A673 (cell line): ENCODE measurements around the gene JUP. TPM values are rescaled to one million over a fixed set of nuclear protein-coding genes. Genes with fewer than 3 reads are reported as not detected.
A peak's percentile ranks its signal among the peaks of the same experiment; 100 is the strongest.

Experiments
- BruUV-seq: library from RNA; stranded (reverse); fragments of 400-500 nt; replicated peaks from 2 replicates; lab custom pipeline; 2021; lab: Mats Ljungman, UMichigan
- CTCF ChIA-PET: fragments of 300-600 bp; sonication (Branson Sonifier 250); formaldehyde crosslinking; loops from one replicate; lab custom pipeline; 2022; ENCODE audit warnings: antibody characterized with exemption; lab: Charles Lee
- POLR2A ChIA-PET: fragments of 300-600 bp; sonication (Branson Sonifier 250); formaldehyde crosslinking; loops from one replicate; lab custom pipeline; 2022; ENCODE audit warnings: antibody characterized with exemption; ENCODE audit not compliant: low non-redundant PET; lab: Charles Lee
- DNase-seq: peaks from one replicate; pipeline ENCODE4 v3.0.0-alpha.2; 2015; ENCODE audit warnings: low spot score
- H3K27ac ChIP-seq: fragments of 200-600 bp; sonication (generic); 2 replicates; pipeline ENCODE4 v1.5.1; 2016; ENCODE audit warnings: mixed run types, low read depth, mild to moderate bottlenecking, mixed read lengths, antibody characterized with exemption, low read length; ENCODE audit not compliant: poor library complexity, severe bottlenecking
- H3K27me3 ChIP-seq: fragments of 200-600 bp; sonication (generic); replicated peaks from 2 replicates; pipeline ENCODE4 v1.6.1; 2017; ENCODE audit warnings: mixed run types, low read depth, mild to moderate bottlenecking, mixed read lengths, antibody characterized with exemption, low read length; ENCODE audit not compliant: insufficient read depth, poor library complexity
- H3K36me3 ChIP-seq: fragments of 200-600 bp; sonication (generic); 2 replicates; pipeline ENCODE4 v1.6.1; 2016; ENCODE audit warnings: mixed run types, mild to moderate bottlenecking, mixed read lengths, antibody characterized with exemption, low read length; ENCODE audit not compliant: insufficient read depth, poor library complexity, severe bottlenecking
- H3K4me1 ChIP-seq: fragments of 200-600 bp; sonication (generic); 2 replicates; pipeline ENCODE4 v1.6.1; 2017; ENCODE audit warnings: mixed run types, mild to moderate bottlenecking, mixed read lengths, antibody characterized with exemption, low read length; ENCODE audit not compliant: insufficient read depth, poor library complexity, severe bottlenecking
- H3K4me3 ChIP-seq: fragments of 200-600 bp; sonication (generic); 2 replicates; pipeline ENCODE4 v1.5.1; 2016; ENCODE audit warnings: low read depth, mixed run types, mild to moderate bottlenecking, mixed read lengths, low read length; ENCODE audit not compliant: poor library complexity, severe bottlenecking
- H3K9me3 ChIP-seq: fragments of 200-600 bp; sonication (generic); 2 replicates; pipeline ENCODE4 v1.6.1; 2016; ENCODE audit warnings: mixed run types, low read depth, mild to moderate bottlenecking, mixed read lengths, antibody characterized with exemption, low read length; ENCODE audit not compliant: poor library complexity, severe bottlenecking
- EZH2 ChIP-seq: fragments of 200-600 bp; sonication (generic); IDR thresholded peaks from 2 replicates; pipeline ENCODE4 v1.6.1; 2017; ENCODE audit warnings: borderline replicate concordance, low read depth, mild to moderate bottlenecking, mixed read lengths, antibody characterized with exemption, low read length; ENCODE audit not compliant: poor library complexity, severe bottlenecking
- intact Hi-C: fragments of 100-400 bp; cut with micrococcal nuclease; formaldehyde crosslinking; loops from one replicate; pipeline ENCODE4 v1.10.0; 2022; ENCODE audit not compliant: unreplicated experiment
- total RNA-seq: library from RNA; stranded (reverse); gene quantifications from 2 replicates; pipeline ENCODE4 v1.2.3, GENCODE V29; 2021
- TF ChIP-seq, protein P1 (sequence below): fragments of 300-800, 200-600 bp; sonication (generic); conservative IDR thresholded peaks from 2 replicates; pipeline ENCODE4 v1.5.1; 2017; ENCODE audit warnings: low read depth, mild to moderate bottlenecking, antibody characterized with exemption, low read length, moderate library complexity, mixed read lengths

Gene JUP
- total RNA-seq, 1 experiment from 2014 or later: 15.7 TPM

DNA sequence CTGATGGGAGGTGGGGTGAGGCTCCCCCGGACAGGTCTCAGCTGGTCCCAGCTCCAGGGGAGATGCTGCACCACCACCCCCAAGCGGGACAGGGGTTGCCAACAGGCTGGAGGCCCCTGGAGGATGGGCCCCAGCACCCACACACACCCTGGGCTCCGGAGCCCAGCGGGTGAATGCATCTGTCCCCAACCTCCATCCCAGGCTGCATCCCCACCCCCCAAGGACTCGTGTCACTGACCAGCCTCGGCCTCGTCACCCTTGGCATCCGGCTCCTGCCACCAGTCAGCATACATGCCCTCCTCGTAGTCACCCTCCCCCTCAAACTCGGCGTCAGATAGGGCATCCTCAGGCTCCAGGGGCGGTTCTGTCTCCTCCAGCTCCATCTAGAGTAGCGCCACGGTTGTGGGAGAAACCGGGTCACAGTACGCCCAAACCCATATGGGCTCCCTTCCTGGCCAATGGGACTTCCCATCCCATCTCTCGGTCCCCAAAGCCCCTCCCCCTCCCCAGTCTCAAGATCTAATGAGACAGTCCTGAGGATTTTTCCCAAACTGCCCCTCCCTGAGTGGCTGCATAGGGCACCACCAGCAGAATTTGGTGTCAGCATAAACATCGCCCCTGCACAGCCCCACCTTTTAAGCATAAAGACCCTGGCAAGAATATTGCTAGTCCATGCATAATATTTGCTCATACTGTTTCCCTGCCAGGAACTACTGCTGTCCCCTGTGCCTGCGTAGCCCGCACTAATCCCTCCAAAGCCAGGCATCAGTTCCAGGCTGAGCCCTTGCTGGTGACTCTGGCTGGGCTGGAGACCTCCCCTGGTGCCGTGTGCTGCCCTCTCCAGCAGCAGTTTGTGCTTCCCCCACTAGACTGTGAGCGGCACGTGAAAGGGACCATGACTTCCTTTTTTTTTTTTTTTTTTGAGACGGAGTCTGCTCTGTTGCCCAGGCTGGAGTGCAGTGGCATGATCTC lies 16.8 kb upstream of the JUP start:
- ChIA-PET CTCF (interaction anchor here (0.6 kb wide), 1 partner anchor 214 kb away, joined by 3 read pairs; no protein-coding TSS in a partner anchor), POLR2A (no interaction called here)
- intact Hi-C loops: no loop called here
- H3K4me1 ChIP-seq: no peaks in the 10 kb centered on the region
- no peak overlapping the region for H3K27ac ChIP-seq
- no peak overlapping the region for H3K4me3 ChIP-seq
- no peak for DNase-seq
- TF ChIP-seq, protein P1, sequence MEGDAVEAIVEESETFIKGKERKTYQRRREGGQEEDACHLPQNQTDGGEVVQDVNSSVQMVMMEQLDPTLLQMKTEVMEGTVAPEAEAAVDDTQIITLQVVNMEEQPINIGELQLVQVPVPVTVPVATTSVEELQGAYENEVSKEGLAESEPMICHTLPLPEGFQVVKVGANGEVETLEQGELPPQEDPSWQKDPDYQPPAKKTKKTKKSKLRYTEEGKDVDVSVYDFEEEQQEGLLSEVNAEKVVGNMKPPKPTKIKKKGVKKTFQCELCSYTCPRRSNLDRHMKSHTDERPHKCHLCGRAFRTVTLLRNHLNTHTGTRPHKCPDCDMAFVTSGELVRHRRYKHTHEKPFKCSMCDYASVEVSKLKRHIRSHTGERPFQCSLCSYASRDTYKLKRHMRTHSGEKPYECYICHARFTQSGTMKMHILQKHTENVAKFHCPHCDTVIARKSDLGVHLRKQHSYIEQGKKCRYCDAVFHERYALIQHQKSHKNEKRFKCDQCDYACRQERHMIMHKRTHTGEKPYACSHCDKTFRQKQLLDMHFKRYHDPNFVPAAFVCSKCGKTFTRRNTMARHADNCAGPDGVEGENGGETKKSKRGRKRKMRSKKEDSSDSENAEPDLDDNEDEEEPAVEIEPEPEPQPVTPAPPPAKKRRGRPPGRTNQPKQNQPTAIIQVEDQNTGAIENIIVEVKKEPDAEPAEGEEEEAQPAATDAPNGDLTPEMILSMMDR: no peak
- TF ChIP-seq EZH2: no peak
- H3K9me3 ChIP-seq: no peaks in the 10 kb centered on the region
- no peaks in the 10 kb centered on the region for H3K27me3 ChIP-seq
- no TSS peak for BruUV-seq
- no peaks in the 10 kb centered on the region for H3K36me3 ChIP-seq

DNA sequence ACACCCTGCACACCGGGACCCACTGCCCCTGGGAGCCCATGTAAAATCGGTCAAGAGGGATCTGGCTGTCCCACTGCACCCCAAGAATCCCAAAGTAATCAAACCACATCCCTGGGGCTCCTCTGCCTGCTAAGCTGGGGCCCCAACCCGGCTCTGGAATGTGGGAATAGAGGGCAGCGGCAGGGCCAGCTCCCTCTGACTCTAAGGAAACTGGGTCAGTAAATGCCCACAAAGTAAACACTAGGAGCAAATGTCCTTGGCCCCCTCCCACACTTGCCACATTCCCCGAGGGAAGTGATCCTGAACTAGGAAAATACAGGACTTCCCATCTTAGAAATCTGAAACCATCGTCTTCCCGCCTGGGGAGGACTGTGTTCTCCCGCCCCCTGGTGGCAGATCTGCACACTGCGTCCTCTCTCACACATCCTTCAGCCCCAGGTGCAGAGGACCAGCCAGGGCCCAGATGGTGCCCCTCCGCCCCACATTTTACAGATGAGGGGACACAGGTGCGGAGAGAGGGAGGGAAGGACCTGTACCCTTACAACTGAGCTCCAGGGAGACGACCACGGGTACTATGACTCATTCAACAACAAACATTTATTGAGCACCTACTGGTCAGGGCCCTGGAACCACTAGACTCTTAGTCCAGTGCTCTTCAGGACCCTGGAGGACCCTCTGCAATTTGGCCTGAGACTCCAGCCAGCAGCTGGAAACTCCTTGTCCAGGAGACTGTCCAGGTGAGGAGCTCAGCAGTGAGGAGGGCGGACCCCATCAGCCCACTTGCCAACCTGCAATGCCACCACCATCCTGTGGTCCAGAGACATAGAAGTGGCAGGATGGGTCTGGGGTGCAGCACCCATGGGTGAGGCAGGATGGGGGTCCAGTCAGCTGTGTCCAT lies 15.1 kb upstream of the JUP start:
- BruUV-seq: TSS peak; percentile 64

More for the DNA sequence above, 15.1 kb upstream of the JUP start:
- H3K27ac ChIP-seq: no peak overlapping the region
- ChIA-PET POLR2A (no interaction called here), CTCF (no interaction called here)
- H3K27me3 ChIP-seq: no peaks in the 10 kb centered on the region
- H3K36me3 ChIP-seq: no peaks in the 10 kb centered on the region
- TF ChIP-seq, protein P1: peak; percentile 79
- TF ChIP-seq EZH2: no peak
- no peaks in the 10 kb centered on the region for H3K4me1 ChIP-seq
- DNase-seq: peak; percentile 66
- no peaks in the 10 kb centered on the region for H3K9me3 ChIP-seq
- intact Hi-C loops: loop anchor here (1.0 kb wide), 1 partner anchor 63 kb away; no protein-coding TSS in a partner anchor
- no peak overlapping the region for H3K4me3 ChIP-seq
